HL-60/S4 treated with retinoic acid at 250 ng/mL for 4 days and 3 days (cell line): Measurements from ENCODE around the gene MALAT1.

Experiments
- in situ Hi-C: fragments of 300-500 bp; cut with MboI; formaldehyde crosslinking; loops from 2 replicates; pipeline ENCODE4 v1.7.0; 2022; ENCODE audit warnings: low sequenced_read_pairs

MALAT1 gene

GRCh38 chr11:65478388-65479183 lies 20.3 kb upstream of the MALAT1 start:
- in situ Hi-C loops, result no loop called here

GRCh38 chr11:65479184-65480145 lies 19.4 kb upstream of the MALAT1 start:
- in situ Hi-C loops, result no loop called here

GRCh38 chr11:65482306-65482850 lies 16.5 kb upstream of the MALAT1 start:
- in situ Hi-C loops, result no loop called here

- in situ Hi-C loops, result no loop called here
Measured at GRCh38 chr11:65485920-65486219, 13.0 kb upstream of the MALAT1 start.

GRCh38 chr11:65486570-65487466 lies 12.0 kb upstream of the MALAT1 start:
- in situ Hi-C loops, result no loop called here

- in situ Hi-C loops, result no loop called here
Measured at GRCh38 chr11:65487467-65488272, 11.2 kb upstream of the MALAT1 start.

- in situ Hi-C loops, result no loop called here
Measured at GRCh38 chr11:65488273-65489034, 10.4 kb upstream of the MALAT1 start.

- in situ Hi-C loops, result no loop called here
Measured at GRCh38 chr11:65489035-65489705, 9.7 kb upstream of the MALAT1 start.

- in situ Hi-C loops, result no loop called here
Measured at GRCh38 chr11:65489706-65490320, 9.0 kb upstream of the MALAT1 start.

GRCh38 chr11:65491163-65491465 lies 7.7 kb upstream of the MALAT1 start:
- in situ Hi-C loops, result no loop called here

GRCh38 chr11:65491614-65492386 lies 7.0 kb upstream of the MALAT1 start:
- in situ Hi-C loops, result no loop called here

GRCh38 chr11:65492387-65492636 lies 6.5 kb upstream of the MALAT1 start:
- in situ Hi-C loops, result no loop called here

- in situ Hi-C loops, result no loop called here
Measured at GRCh38 chr11:65492637-65493366, 6.0 kb upstream of the MALAT1 start.

GRCh38 chr11:65493367-65494176 lies 5.3 kb upstream of the MALAT1 start:
- in situ Hi-C loops, result no loop called here

- in situ Hi-C loops, result no loop called here
Measured at GRCh38 chr11:65496304-65497140, 2.3 kb upstream of the MALAT1 start.
